ENCODE results near the gene NGFR.
"Not testable (repeated sequence)": the region's sequence is repeated elsewhere in the genome, so short reads cannot be mapped to it uniquely, and the experiment has no call there.

Gene NGFR

DNA sequence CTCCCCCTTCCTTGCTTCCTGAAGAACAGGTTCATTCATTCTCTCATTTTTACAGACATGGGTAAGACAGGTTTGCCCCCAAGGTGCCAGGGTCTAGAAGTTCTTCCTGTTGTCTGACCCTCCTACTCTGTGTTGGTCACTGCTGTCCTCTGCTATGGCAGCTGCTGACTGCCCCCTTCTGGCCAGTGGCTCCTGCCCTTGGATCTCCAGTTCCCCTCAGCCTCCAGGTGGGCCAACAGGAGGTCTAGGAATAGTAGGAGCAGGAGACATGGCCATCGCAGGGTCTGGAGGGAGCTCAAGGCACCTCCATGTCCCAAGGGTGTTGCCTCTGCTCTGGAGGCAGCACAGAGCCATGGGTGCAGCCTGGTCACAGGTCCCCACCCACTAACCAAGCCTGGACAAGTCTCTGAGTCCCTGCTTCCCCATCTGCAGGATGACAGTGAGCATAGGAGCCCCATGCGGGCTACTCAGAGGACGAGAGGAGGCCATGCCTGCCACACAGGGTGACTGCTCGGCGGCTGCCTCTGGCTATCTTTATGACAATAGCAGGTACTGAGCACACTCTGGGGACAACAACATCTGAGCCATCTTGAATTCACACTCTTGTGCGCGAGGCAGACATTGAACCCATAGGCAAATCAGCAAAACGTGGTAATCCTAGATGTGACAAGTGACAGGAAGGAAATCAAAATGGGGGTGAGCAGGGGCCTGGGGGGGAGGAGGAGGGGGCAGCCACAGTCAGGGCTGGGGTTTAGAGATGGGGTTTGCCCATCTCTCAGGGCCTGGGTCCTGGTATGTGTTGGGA lies 53.6 kb downstream of the NGFR start:
- Histone ChIP-seq H3K9me3 (ENCODE audit: severe bottlenecking) (no peaks in the 10 kb centered on the region), H3K4me3 (ENCODE audit: severe bottlenecking) (no peak overlapping the region), H3K27me3 (ENCODE audit: insufficient read depth, poor library complexity, severe bottlenecking) (no peaks in the 10 kb centered on the region), H3K4me1 (ENCODE audit: insufficient read depth, poor library complexity, severe bottlenecking) (peaks cover 3% of the 10 kb centered on the region), H3K27ac (ENCODE audit: poor library complexity, severe bottlenecking) (no peak overlapping the region), H3K36me3 (ENCODE audit: low read depth) (no peaks in the 10 kb centered on the region)
- TF ChIP-seq, protein P1, sequence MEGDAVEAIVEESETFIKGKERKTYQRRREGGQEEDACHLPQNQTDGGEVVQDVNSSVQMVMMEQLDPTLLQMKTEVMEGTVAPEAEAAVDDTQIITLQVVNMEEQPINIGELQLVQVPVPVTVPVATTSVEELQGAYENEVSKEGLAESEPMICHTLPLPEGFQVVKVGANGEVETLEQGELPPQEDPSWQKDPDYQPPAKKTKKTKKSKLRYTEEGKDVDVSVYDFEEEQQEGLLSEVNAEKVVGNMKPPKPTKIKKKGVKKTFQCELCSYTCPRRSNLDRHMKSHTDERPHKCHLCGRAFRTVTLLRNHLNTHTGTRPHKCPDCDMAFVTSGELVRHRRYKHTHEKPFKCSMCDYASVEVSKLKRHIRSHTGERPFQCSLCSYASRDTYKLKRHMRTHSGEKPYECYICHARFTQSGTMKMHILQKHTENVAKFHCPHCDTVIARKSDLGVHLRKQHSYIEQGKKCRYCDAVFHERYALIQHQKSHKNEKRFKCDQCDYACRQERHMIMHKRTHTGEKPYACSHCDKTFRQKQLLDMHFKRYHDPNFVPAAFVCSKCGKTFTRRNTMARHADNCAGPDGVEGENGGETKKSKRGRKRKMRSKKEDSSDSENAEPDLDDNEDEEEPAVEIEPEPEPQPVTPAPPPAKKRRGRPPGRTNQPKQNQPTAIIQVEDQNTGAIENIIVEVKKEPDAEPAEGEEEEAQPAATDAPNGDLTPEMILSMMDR (IDR thresholded peaks at IDR 0.05; ENCODE audit: poor library complexity, severe bottlenecking) = peak; percentile 75
- ATAC-seq (ENCODE audit: low read depth) = peak; percentile 65
- DNase-seq (ENCODE audit: low spot score) = no peak

DNA sequence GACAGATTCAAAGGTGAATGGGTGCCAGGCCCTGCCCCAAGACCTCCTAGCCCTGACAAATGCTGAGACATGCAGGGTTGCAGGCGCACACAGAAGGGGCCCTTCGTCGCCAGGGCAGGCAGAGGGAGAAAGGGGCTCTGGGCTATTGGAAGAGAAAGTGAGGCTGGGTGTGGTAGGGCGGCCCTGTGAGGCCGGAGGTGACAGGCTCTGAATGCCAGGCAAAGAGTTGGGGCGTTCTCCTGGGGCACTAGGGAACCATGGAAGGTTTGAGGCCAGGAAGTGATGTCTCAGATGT lies 54.2 kb downstream of the NGFR start:
- Histone ChIP-seq H3K27ac (ENCODE audit: poor library complexity, severe bottlenecking) (no peak overlapping the region), H3K4me3 (ENCODE audit: severe bottlenecking) (no peak overlapping the region), H3K27me3 (ENCODE audit: insufficient read depth, poor library complexity, severe bottlenecking) (no peaks in the 10 kb centered on the region), H3K4me1 (ENCODE audit: insufficient read depth, poor library complexity, severe bottlenecking) (peaks cover 3% of the 10 kb centered on the region), H3K9me3 (ENCODE audit: severe bottlenecking) (no peaks in the 10 kb centered on the region), H3K36me3 (ENCODE audit: low read depth) (no peaks in the 10 kb centered on the region)
- ATAC-seq (ENCODE audit: low read depth) (no peak), DNase-seq (ENCODE audit: low spot score) (no peak)
- TF ChIP-seq, protein P1 (IDR thresholded peaks at IDR 0.05; ENCODE audit: poor library complexity, severe bottlenecking) = no peak

DNA sequence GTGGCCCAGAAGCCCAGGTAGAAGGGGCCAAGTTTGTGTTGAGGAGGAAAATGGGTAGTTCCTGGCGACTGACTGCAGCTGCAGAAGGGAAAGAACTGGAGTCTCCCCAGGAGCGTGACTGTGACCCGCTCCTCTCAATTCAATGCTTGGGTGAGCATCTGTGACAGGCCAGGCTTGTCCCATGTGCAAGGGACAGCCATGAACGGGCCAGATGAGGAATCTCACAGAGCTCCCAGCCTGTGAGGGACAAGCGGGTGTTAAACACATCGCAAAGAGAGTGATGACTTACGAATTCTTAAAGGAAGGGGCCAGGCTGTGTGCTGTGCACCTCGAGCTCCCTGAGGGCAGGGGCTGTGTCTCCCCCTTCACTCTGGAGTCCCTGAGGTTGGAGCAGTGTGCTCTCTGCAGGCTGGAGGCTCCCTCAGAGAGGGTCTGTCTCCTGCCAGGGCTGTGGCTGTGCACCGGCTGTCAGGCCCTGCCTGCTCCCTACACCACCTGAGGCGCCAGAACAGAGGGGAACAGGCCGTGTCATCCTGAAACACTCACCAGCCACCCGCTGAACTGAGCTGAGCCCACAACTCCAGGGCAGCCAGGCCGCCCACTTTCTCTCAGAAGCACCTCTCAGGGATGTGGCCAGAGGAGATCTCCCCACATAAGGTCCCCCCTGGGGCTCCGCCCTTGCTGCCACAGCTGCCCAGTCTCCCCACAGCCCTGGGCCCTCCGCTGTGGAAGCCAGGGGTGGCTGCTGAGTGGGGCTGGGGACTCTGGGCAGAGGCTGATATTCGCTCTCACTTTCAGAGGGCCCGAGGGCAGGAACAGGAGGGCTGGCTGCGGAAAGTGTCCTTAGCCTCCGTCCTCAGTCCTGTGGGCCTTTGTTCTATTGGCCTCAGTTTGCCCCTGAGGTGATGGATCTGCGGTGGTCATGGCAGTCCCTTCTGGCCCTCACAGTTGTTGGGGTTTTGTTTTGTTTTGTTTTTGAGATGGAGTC lies 54.9 kb downstream of the NGFR start:
- no peaks in the 10 kb centered on the region for H3K9me3 ChIP-seq (ENCODE audit: severe bottlenecking)
- H3K36me3 ChIP-seq (ENCODE audit: low read depth) = no peaks in the 10 kb centered on the region
- H3K4me1 ChIP-seq (ENCODE audit: insufficient read depth, poor library complexity, severe bottlenecking) = peaks cover 3% of the 10 kb centered on the region
- H3K27me3 ChIP-seq (ENCODE audit: insufficient read depth, poor library complexity, severe bottlenecking) = no peaks in the 10 kb centered on the region
- no peak overlapping the region for H3K4me3 ChIP-seq (ENCODE audit: severe bottlenecking)
- DNase-seq (ENCODE audit: low spot score) (no peak), ATAC-seq (ENCODE audit: low read depth) (no peak)
- TF ChIP-seq, protein P1 (IDR thresholded peaks at IDR 0.05; ENCODE audit: poor library complexity, severe bottlenecking) = no peak
- no peak overlapping the region for H3K27ac ChIP-seq (ENCODE audit: poor library complexity, severe bottlenecking)

DNA sequence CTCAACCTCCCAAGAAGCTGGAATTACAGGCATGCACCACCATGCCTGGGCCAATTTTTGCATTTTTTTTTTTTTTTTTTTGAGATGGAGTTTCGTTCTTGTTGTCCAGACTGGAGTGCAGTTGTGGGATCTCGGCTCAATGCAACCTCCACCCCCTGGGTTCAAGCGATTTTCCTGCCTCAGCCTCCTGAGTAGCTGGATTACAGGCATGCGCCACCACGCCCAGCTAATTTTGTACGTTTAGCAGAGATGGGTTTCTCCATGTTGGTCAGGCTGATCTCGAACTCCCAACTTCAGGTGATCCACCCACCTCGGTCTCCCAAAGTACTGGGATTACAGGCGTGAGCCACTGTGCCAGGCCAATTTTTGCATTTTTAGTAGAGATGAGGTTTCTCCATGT lies 55.7 kb downstream of the NGFR start:
- H3K36me3 ChIP-seq (ENCODE audit: low read depth); DNase-seq (ENCODE audit: low spot score); H3K4me3 ChIP-seq (ENCODE audit: severe bottlenecking); H3K27me3 ChIP-seq (ENCODE audit: insufficient read depth, poor library complexity, severe bottlenecking); ATAC-seq (ENCODE audit: low read depth); H3K4me1 ChIP-seq (ENCODE audit: insufficient read depth, poor library complexity, severe bottlenecking); H3K27ac ChIP-seq (ENCODE audit: poor library complexity, severe bottlenecking); H3K9me3 ChIP-seq (ENCODE audit: severe bottlenecking): not testable (repeated sequence)

DNA sequence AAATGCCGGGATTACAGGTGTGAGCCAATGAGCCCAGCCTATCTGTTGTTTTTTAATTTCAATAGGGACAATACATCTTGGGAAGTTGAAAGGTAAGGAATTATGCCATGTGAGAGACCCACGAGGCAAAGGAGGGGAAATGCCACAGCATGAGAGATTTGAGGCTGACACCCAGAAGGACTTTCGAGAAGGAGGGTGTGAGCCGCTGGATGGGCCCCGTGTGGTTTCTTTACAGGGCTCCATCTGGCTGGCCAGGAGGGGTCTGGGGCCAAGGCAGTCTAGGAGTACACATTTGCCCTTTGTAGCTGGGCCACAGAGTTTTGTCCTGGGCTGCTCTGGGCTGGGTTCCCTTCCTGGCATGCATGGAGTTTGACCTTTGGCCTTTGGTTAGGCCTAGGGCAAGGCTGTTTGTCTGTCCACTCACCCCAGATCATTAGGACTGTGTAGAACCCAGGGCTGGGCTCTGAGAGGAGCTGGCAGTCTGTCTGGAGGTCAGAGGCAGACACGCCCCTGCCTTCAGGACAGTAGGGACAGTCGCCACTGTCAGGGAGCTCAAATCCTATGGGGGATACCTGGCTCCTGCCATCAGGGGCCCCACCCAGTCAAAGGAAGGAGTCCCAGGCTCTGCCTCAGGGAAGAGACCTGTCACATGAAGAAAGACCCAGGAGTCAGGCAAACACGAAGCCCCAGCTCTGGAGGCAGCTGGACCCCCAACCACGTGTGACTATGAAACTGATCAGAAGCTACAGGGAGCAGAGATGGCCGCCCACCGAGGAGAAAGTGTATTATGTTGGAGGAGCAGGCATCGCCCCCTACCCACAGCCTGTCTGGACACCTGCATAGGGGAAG lies 56.4 kb downstream of the NGFR start:
- DNase-seq (ENCODE audit: low spot score) (no peak), ATAC-seq (ENCODE audit: low read depth) (no peak)
- no peak overlapping the region for H3K27ac ChIP-seq (ENCODE audit: poor library complexity, severe bottlenecking)
- no peaks in the 10 kb centered on the region for H3K36me3 ChIP-seq (ENCODE audit: low read depth)
- no peak overlapping the region for H3K4me3 ChIP-seq (ENCODE audit: severe bottlenecking)
- no peaks in the 10 kb centered on the region for H3K27me3 ChIP-seq (ENCODE audit: insufficient read depth, poor library complexity, severe bottlenecking)
- H3K9me3 ChIP-seq (ENCODE audit: severe bottlenecking) = no peaks in the 10 kb centered on the region
- peaks cover 3% of the 10 kb centered on the region for H3K4me1 ChIP-seq (ENCODE audit: insufficient read depth, poor library complexity, severe bottlenecking)
- TF ChIP-seq, protein P1 (IDR thresholded peaks at IDR 0.05; ENCODE audit: poor library complexity, severe bottlenecking) = no peak
